GM13976 (cell line): Measurements from ENCODE around the gene FOXN3.

Source experiments
- DNase-seq: peaks from one replicate; pipeline ENCODE4 v3.0.0; 2012; ENCODE audit warnings: low spot score
- CTCF ChIP-seq: IDR thresholded peaks from 2 replicates; pipeline ENCODE4 v1.5.1; 2012; ENCODE audit warnings: borderline replicate concordance, mild to moderate bottlenecking; ENCODE audit not compliant: insufficient read depth; ENCODE audit errors: extremely low read depth, missing control alignments, control extremely low read depth
- in situ Hi-C: fragments of 300-500 bp; cut with MboI; formaldehyde crosslinking; loops from one replicate; pipeline ENCODE4 v1.12.0; 2022; ENCODE audit warnings: low sequenced_read_pairs, mixed read lengths, inconsistent platforms; ENCODE audit not compliant: unreplicated experiment

FOXN3 gene

GRCh38 chr14:89146274-89146673 lies 270.8 kb downstream of the FOXN3 start:
- DNase-seq, result no peak
- no peak for TF ChIP-seq CTCF
- in situ Hi-C loops, result no loop called here

- in situ Hi-C loops, result no loop called here
- DNase-seq, result no peak
- TF ChIP-seq CTCF, result no peak
Observed at GRCh38 chr14:89144642-89145041, 272.4 kb downstream of the FOXN3 start.

- in situ Hi-C loops, result no loop called here
- TF ChIP-seq CTCF, result no peak
Observed at GRCh38 chr14:89144066-89144465, 273.0 kb downstream of the FOXN3 start.

GRCh38 chr14:89143595-89143994 lies 273.4 kb downstream of the FOXN3 start:
- no peak for DNase-seq
- in situ Hi-C loops, result no loop called here
- no peak for TF ChIP-seq CTCF

More at GRCh38 chr14:89144066-89144465, 273.0 kb downstream of the FOXN3 start:
- no peak for DNase-seq

GRCh38 chr14:89142366-89142765 lies 274.7 kb downstream of the FOXN3 start:
- DNase-seq, result no peak
- no peak for TF ChIP-seq CTCF
- in situ Hi-C loops, result no loop called here

- TF ChIP-seq CTCF, result no peak
- no peak for DNase-seq
Observed at GRCh38 chr14:89141862-89142261, 275.2 kb downstream of the FOXN3 start.

GRCh38 chr14:89140326-89140725 lies 276.7 kb downstream of the FOXN3 start:
- TF ChIP-seq CTCF, result no peak
- no peak for DNase-seq
- in situ Hi-C loops, result no loop called here

More at GRCh38 chr14:89141862-89142261, 275.2 kb downstream of the FOXN3 start:
- in situ Hi-C loops, result no loop called here
